CD14-positive monocyte (primary cell): ENCODE data around the gene KRT7. TPM values are rescaled to one million over a fixed set of nuclear protein-coding genes. Genes with fewer than 3 reads are reported as not detected.

Experiments used
- DNase-seq, 3 donors: peaks; one replicate each; pipeline ENCODE4 v3.0.0-alpha.2; 2011 to 2022
- H2AFZ ChIP-seq: 2 replicates; pipeline ENCODE4 v1.6.0; 2012; ENCODE audit warnings: mild to moderate bottlenecking, low read depth, low read length, inconsistent platforms; ENCODE audit not compliant: insufficient read depth, poor library complexity, severe bottlenecking
- H3K27ac ChIP-seq, 2 donors: 1 replicate in 1 of 2; 2 replicates in 1 of 2; pipeline ENCODE4 v1.5.1; 2012 to 2013; ENCODE audit warnings: low read length in 2 of 2, control low read depth in 1 of 2, inconsistent platforms in 1 of 2, low read depth in 1 of 2, mild to moderate bottlenecking in 1 of 2
- H3K27me3 ChIP-seq, 2 donors: one replicate each; pipeline versions ENCODE4 v1.6.0 to v1.6.1; 2011 to 2013; ENCODE audit warnings: low read length in 2 of 2; ENCODE audit not compliant: control insufficient read depth in 2 of 2, insufficient read depth in 2 of 2
- H3K36me3 ChIP-seq, 2 donors: replicated peaks in 1 of 2; 1 replicate in 1 of 2; 2 replicates in 1 of 2; pipeline versions ENCODE4 v1.5.1 to v1.6.1; 2012 to 2013; ENCODE audit warnings: low read length in 2 of 2, control low read depth in 1 of 2, inconsistent platforms in 1 of 2, mild to moderate bottlenecking in 1 of 2; ENCODE audit not compliant: insufficient read depth in 2 of 2, control insufficient read depth in 1 of 2
- H3K4me1 ChIP-seq, 2 donors: 1 replicate in 1 of 2; 2 replicates in 1 of 2; pipeline versions ENCODE4 v1.5.1 to v1.6.1; 2012 to 2013; ENCODE audit warnings: low read length in 2 of 2, control low read depth in 1 of 2, inconsistent platforms in 1 of 2, mild to moderate bottlenecking in 1 of 2, moderate library complexity in 1 of 2; ENCODE audit not compliant: insufficient read depth in 2 of 2, control insufficient read depth in 1 of 2
- H3K4me2 ChIP-seq: replicated peaks from 2 replicates; pipeline ENCODE3; 2012; ENCODE audit warnings: low read length, moderate library complexity, mild to moderate bottlenecking; ENCODE audit not compliant: poor library complexity, severe bottlenecking; ENCODE audit errors: extremely low read depth
- H3K4me3 ChIP-seq, 3 experiments: fragments of 200-600 bp in 1 of 3; sonication (generic) in 1 of 3; replicated peaks in 1 of 3; 1 replicate in 2 of 3; 2 replicates in 1 of 3; pipeline ENCODE4 v1.5.1; 2011 to 2013; ENCODE audit warnings: low read length in 3 of 3, mild to moderate bottlenecking in 3 of 3, control low read depth in 2 of 3, low read depth in 2 of 3, inconsistent platforms in 1 of 3, moderate library complexity in 1 of 3
- H3K79me2 ChIP-seq: 2 replicates; pipeline ENCODE4 v1.6.0; 2012; ENCODE audit warnings: mild to moderate bottlenecking, control low read depth, inconsistent platforms, low read length, moderate library complexity; ENCODE audit not compliant: insufficient read depth
- H3K9ac ChIP-seq: 2 replicates; pipeline ENCODE4 v1.6.0; 2017; ENCODE audit warnings: low read length, mild to moderate bottlenecking; ENCODE audit not compliant: insufficient read depth, poor library complexity, severe bottlenecking
- H3K9me3 ChIP-seq, 2 donors: replicated peaks in 1 of 2; 1 replicate in 1 of 2; 2 replicates in 1 of 2; pipeline versions ENCODE4 v1.5.1 to v1.6.1; 2012 to 2013; ENCODE audit warnings: low read length in 2 of 2, control low read depth in 1 of 2; ENCODE audit not compliant: control insufficient read depth in 1 of 2, insufficient read depth in 1 of 2
- H4K20me1 ChIP-seq: 2 replicates; pipeline ENCODE4 v1.6.0; 2012; ENCODE audit warnings: mild to moderate bottlenecking, low read length, control low read depth, moderate library complexity; ENCODE audit not compliant: insufficient read depth
- H3K27ac Mint-ChIP-seq, 7 donors: one replicate each; pipeline ENCODE4 v1.8.0; 2020; ENCODE audit warnings: mild to moderate bottlenecking in 7 of 7, mixed read lengths in 7 of 7, moderate library complexity in 6 of 7, inconsistent platforms in 2 of 7
- H3K27me3 Mint-ChIP-seq, 3 donors: one replicate each; pipeline ENCODE4 v1.8.0; 2021 to 2022; ENCODE audit warnings: low read depth in 3 of 3, mild to moderate bottlenecking in 3 of 3, mixed read lengths in 3 of 3, moderate library complexity in 3 of 3, inconsistent platforms in 1 of 3
- H3K36me3 Mint-ChIP-seq, 2 donors: one replicate each; pipeline ENCODE4 v1.8.0; 2020; ENCODE audit warnings: mixed read lengths in 2 of 2, inconsistent platforms in 1 of 2, mild to moderate bottlenecking in 1 of 2
- H3K4me1 Mint-ChIP-seq: one replicate; pipeline ENCODE4 v1.8.0; 2020; ENCODE audit warnings: mild to moderate bottlenecking, mixed read lengths
- H3K4me3 Mint-ChIP-seq, 2 donors: one replicate each; pipeline ENCODE4 v1.8.0; 2020; ENCODE audit warnings: mild to moderate bottlenecking in 2 of 2, mixed read lengths in 2 of 2, moderate library complexity in 1 of 2
- H3K9me3 Mint-ChIP-seq, 7 donors: one replicate each; pipeline ENCODE4 v1.8.0; 2020 to 2022; ENCODE audit warnings: mixed read lengths in 7 of 7, mild to moderate bottlenecking in 6 of 7, moderate library complexity in 6 of 7, inconsistent platforms in 2 of 7
- WGBS: methylation state at CpG from one replicate; pipeline ENCODE4 v1.1.5; 2013; ENCODE audit warnings: missing lambda C conversion rate; ENCODE audit not compliant: insufficient coverage; 5-methylcytosine and 5-hydroxymethylcytosine counted together
- intact Hi-C, 2 donors: fragments of 100-400 bp; cut with micrococcal nuclease; formaldehyde crosslinking; loops; one replicate each; pipeline versions ENCODE4 v1.15.0 to v1.15.1; 2023
- polyA plus RNA-seq, 3 donors: library from polyadenylated mRNA; depleted of rRNA in 1 of 3; unstranded in 2 of 3; stranded (reverse) in 1 of 3; fragments of 300-500 nt in 2 of 3; fragments of >200 nt in 1 of 3; fragmentation: Illumina TruSeq in 2 of 3; gene quantifications; 1 replicate in 2 of 3; 2 replicates in 1 of 3; pipeline ENCODE4 v1.2.3, GENCODE V29; 2012 to 2021
- TF ChIP-seq, protein P1 (sequence below): fragments of 200-600 bp; IDR thresholded peaks from one replicate; pipeline ENCODE4 v1.8.0; 2022; ENCODE audit warnings: antibody characterized with exemption, mild to moderate bottlenecking

KRT7 gene
- polyA plus RNA-seq, 3 donors: 1.3 to 2.7 TPM; not detected in 1

DNA sequence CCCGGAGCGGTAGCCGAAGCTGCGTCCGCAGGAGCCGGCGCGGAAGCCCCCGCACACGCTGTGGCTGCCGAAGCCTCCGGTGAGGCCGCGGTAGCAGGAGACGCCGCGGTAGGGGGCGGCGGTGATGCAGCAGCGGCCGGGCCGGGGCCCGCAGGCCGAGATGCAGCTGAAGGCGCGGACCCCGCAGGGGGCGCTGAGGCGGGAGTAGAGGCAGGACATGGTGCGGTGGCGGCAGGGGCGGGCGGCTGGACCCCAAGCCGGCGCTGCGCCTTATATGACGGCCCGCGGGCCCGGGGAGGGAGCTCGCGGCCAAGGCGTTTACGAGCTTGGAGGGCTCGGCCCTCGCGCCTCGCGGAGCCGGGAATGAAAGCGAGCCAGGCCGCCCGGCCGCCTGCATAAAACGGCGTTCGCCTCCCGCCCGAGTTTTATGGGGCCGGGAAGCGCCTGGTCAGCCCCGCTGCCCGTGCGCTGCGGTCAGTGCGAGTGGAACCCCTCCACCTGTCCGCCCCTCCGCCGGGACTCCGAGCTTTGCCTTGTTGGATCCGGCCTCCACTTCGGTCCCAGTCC is 25.4 kb downstream of the KRT7 start:
- intact Hi-C loops: no loop called here
- Histone ChIP-seq H4K20me1 (no peaks in the 10 kb centered on the region), H3K9ac (no peak overlapping the region), H3K79me2 (no peaks in the 10 kb centered on the region), H3K9me3 (peaks cover 0 to 3% of the 10 kb centered on the region in 2 donors), H3K4me3 (no peak overlapping the region), H3K36me3 (no peaks in the 10 kb centered on the region), H3K4me1 (peaks cover 10 to 28% of the 10 kb centered on the region in 2 donors), H3K27me3 (peaks cover 56 to 85% of the 10 kb centered on the region in 2 donors), H3K4me2 (peak overlapping the region; percentile 47), H2AFZ (peak overlapping the region; percentile 25), H3K27ac (no peak overlapping the region)
- no peak overlapping the region for H3K27ac Mint-ChIP-seq
- peaks cover 77 to 94% (median 85%) of the 10 kb centered on the region in 3 donors for H3K27me3 Mint-ChIP-seq
- TF ChIP-seq, protein P1, sequence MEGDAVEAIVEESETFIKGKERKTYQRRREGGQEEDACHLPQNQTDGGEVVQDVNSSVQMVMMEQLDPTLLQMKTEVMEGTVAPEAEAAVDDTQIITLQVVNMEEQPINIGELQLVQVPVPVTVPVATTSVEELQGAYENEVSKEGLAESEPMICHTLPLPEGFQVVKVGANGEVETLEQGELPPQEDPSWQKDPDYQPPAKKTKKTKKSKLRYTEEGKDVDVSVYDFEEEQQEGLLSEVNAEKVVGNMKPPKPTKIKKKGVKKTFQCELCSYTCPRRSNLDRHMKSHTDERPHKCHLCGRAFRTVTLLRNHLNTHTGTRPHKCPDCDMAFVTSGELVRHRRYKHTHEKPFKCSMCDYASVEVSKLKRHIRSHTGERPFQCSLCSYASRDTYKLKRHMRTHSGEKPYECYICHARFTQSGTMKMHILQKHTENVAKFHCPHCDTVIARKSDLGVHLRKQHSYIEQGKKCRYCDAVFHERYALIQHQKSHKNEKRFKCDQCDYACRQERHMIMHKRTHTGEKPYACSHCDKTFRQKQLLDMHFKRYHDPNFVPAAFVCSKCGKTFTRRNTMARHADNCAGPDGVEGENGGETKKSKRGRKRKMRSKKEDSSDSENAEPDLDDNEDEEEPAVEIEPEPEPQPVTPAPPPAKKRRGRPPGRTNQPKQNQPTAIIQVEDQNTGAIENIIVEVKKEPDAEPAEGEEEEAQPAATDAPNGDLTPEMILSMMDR: no peak
- H3K36me3 Mint-ChIP-seq: peaks cover 7 to 8% of the 10 kb centered on the region in 2 donors
- no peak for DNase-seq
- H3K4me1 Mint-ChIP-seq: peaks cover 23% of the 10 kb centered on the region
- peaks cover 0 to 20% (median 1%) of the 10 kb centered on the region in 7 donors for H3K9me3 Mint-ChIP-seq
- H3K4me3 Mint-ChIP-seq: peak overlapping the region in 1 of 2 donors; percentile 77
- WGBS: 5% methylated on average over 71 of the region's 72 CpGs

- Histone ChIP-seq H3K4me2 (no peak overlapping the region), H3K27me3 (peaks cover 56 to 79% of the 10 kb centered on the region in 2 donors), H3K27ac (no peak overlapping the region), H3K79me2 (no peaks in the 10 kb centered on the region), H3K36me3 (no peaks in the 10 kb centered on the region), H3K4me1 (peaks cover 10 to 28% of the 10 kb centered on the region in 2 donors), H3K9me3 (peaks cover 0 to 3% of the 10 kb centered on the region in 2 donors), H4K20me1 (no peaks in the 10 kb centered on the region), H3K9ac (no peak overlapping the region), H3K4me3 (no peak overlapping the region), H2AFZ (no peak overlapping the region)
- WGBS: 25% methylated on average over 4 of the region's 6 CpGs
- intact Hi-C loops: no loop called here
- peaks cover 28% of the 10 kb centered on the region for H3K4me1 Mint-ChIP-seq
- H3K4me3 Mint-ChIP-seq: peak overlapping the region in 1 of 2 donors; percentile 80
- peaks cover 0 to 20% (median 1%) of the 10 kb centered on the region in 7 donors for H3K9me3 Mint-ChIP-seq
- H3K36me3 Mint-ChIP-seq: peaks cover 7 to 8% of the 10 kb centered on the region in 2 donors
- no peak overlapping the region for H3K27ac Mint-ChIP-seq
- TF ChIP-seq, protein P1: no peak
- H3K27me3 Mint-ChIP-seq: peaks cover 72 to 91% (median 88%) of the 10 kb centered on the region in 3 donors
- no peak for DNase-seq
Observed at GRCh38 chr12:52259657-52260243, 26.7 kb downstream of the KRT7 start.
